Astrocyte (in vitro differentiated cells and primary cell): Measurements from ENCODE around the gene ZNF286A. TPM values are rescaled to one million over a fixed set of nuclear protein-coding genes. Genes with fewer than 3 reads are reported as not detected.
A peak's percentile ranks its signal among the peaks of the same experiment; 100 is the strongest.

Experiments
- DNase-seq: peaks from one replicate; pipeline ENCODE4 v3.0.0-alpha.2; 2010; ENCODE audit warnings: low read depth
- FAIRE-seq: peaks from 2 replicates; lab custom pipeline; 2011; peaks lifted over from hg19 to GRCh38; lab: Jason Lieb, UNC
- H2AFZ ChIP-seq: 2 replicates; pipeline ENCODE4 v1.6.0; 2012; ENCODE audit warnings: low read depth, low read length, inconsistent platforms
- H3K27ac ChIP-seq: 2 replicates; pipeline ENCODE4 v1.5.1; 2011; ENCODE audit warnings: low read depth, low read length, inconsistent platforms
- H3K27me3 ChIP-seq: 2 replicates; pipeline ENCODE4 v1.6.0; 2011; ENCODE audit warnings: low read length, inconsistent platforms; ENCODE audit not compliant: insufficient read depth
- H3K36me3 ChIP-seq: 2 replicates; pipeline ENCODE4 v1.5.1; 2011; ENCODE audit warnings: low read length, inconsistent platforms; ENCODE audit not compliant: insufficient read depth
- H3K4me1 ChIP-seq: 2 replicates; pipeline ENCODE4 v1.5.1; 2011; ENCODE audit warnings: low read length, inconsistent platforms; ENCODE audit not compliant: insufficient read depth
- H3K4me2 ChIP-seq: 2 replicates; pipeline ENCODE4 v1.6.0; 2012; ENCODE audit warnings: low read length, inconsistent platforms
- H3K4me3 ChIP-seq: 2 replicates; pipeline ENCODE4 v1.5.1; 2011; ENCODE audit warnings: low read depth, mild to moderate bottlenecking, low read length, inconsistent platforms; ENCODE audit not compliant: insufficient read depth
- H3K79me2 ChIP-seq: 2 replicates; pipeline ENCODE4 v1.6.0; 2012; ENCODE audit warnings: mild to moderate bottlenecking, low read length, inconsistent platforms; ENCODE audit not compliant: insufficient read depth
- H3K9ac ChIP-seq: 2 replicates; pipeline ENCODE4 v1.6.0; 2012; ENCODE audit warnings: mild to moderate bottlenecking, low read length, inconsistent platforms
- H3K9me3 ChIP-seq: 2 replicates; pipeline ENCODE4 v1.5.1; 2012; ENCODE audit warnings: low read depth, mild to moderate bottlenecking, low read length, inconsistent platforms; ENCODE audit not compliant: insufficient read depth
- H4K20me1 ChIP-seq: 2 replicates; pipeline ENCODE4 v1.6.0; 2012; ENCODE audit warnings: low read length, inconsistent platforms; ENCODE audit not compliant: insufficient read depth
- H3K27ac Mint-ChIP-seq: one replicate; pipeline ENCODE4 v1.8.0; 2021; ENCODE audit warnings: mild to moderate bottlenecking, mixed read lengths; ENCODE audit not compliant: unreplicated experiment
- H3K27me3 Mint-ChIP-seq: one replicate; pipeline ENCODE4 v1.8.0; 2021; ENCODE audit warnings: low read depth, mixed read lengths; ENCODE audit not compliant: unreplicated experiment
- H3K36me3 Mint-ChIP-seq: one replicate; pipeline ENCODE4 v1.8.0; 2021; ENCODE audit warnings: low read depth, mixed read lengths; ENCODE audit not compliant: unreplicated experiment
- H3K4me1 Mint-ChIP-seq: one replicate; pipeline ENCODE4 v1.8.0; 2021; ENCODE audit warnings: low read depth, mixed read lengths; ENCODE audit not compliant: unreplicated experiment
- H3K4me3 Mint-ChIP-seq: one replicate; pipeline ENCODE4 v1.8.0; 2021; ENCODE audit warnings: mild to moderate bottlenecking, moderate library complexity, mixed read lengths; ENCODE audit not compliant: unreplicated experiment
- H3K9me3 Mint-ChIP-seq: one replicate; pipeline ENCODE4 v1.8.0; 2021; ENCODE audit warnings: mild to moderate bottlenecking, mixed read lengths; ENCODE audit not compliant: unreplicated experiment
- CTCF ChIP-seq: IDR thresholded peaks from 2 replicates; pipeline ENCODE4 v1.5.1; 2011; ENCODE audit warnings: low read depth, mild to moderate bottlenecking, inconsistent platforms, low read length, moderate library complexity; ENCODE audit not compliant: insufficient read depth
- EZH2 ChIP-seq: IDR thresholded peaks from 2 replicates; pipeline ENCODE4 v1.6.1; 2012; ENCODE audit warnings: mild to moderate bottlenecking, low read length, inconsistent platforms; ENCODE audit not compliant: insufficient read depth
- total RNA-seq: library from RNA; stranded (reverse); gene quantifications from 2 replicates; pipeline ENCODE4 v1.2.1, GENCODE V29; 2021

The ZNF286A gene
- total RNA-seq, 1 donor from 2014 or later = 58.6 TPM

- H3K4me1 ChIP-seq = peaks cover 26% of the 10 kb centered on the region
- H3K4me3 ChIP-seq = no peak overlapping the region
- no peaks in the 10 kb centered on the region for H3K27me3 Mint-ChIP-seq
- no peaks in the 10 kb centered on the region for H3K27me3 ChIP-seq
- H3K36me3 Mint-ChIP-seq = peaks cover 12% of the 10 kb centered on the region
- no peaks in the 10 kb centered on the region for H3K9me3 Mint-ChIP-seq
- peak overlapping the region; percentile 12 for H3K9ac ChIP-seq
- peak overlapping the region; percentile 49 for H3K27ac ChIP-seq
- FAIRE-seq = no peak
- H3K4me1 Mint-ChIP-seq = peaks cover 68% of the 10 kb centered on the region
- peaks cover 14% of the 10 kb centered on the region for H3K79me2 ChIP-seq
- no peak for TF ChIP-seq CTCF
- TF ChIP-seq EZH2 = no peak
- H3K4me3 Mint-ChIP-seq = no peak overlapping the region
- H3K9me3 ChIP-seq = no peaks in the 10 kb centered on the region
- H3K4me2 ChIP-seq = no peak overlapping the region
- peak overlapping the region; percentile 47 for H2AFZ ChIP-seq
- no peaks in the 10 kb centered on the region for H4K20me1 ChIP-seq
- peak; percentile 50 for DNase-seq
- no peaks in the 10 kb centered on the region for H3K36me3 ChIP-seq
- H3K27ac Mint-ChIP-seq = peak overlapping the region; percentile 98
Measured at GRCh38 chr17:15654886-15655561, 44.5 kb upstream of the ZNF286A start.

GRCh38 chr17:15657868-15658267 is 41.7 kb upstream of the ZNF286A start:
- Mint-ChIP-seq H3K4me1 (peaks cover 56% of the 10 kb centered on the region), H3K27me3 (no peaks in the 10 kb centered on the region), H3K9me3 (no peaks in the 10 kb centered on the region), H3K4me3 (no peak overlapping the region), H3K36me3 (peaks cover 19% of the 10 kb centered on the region), H3K27ac (peak overlapping the region; percentile 27)
- Histone ChIP-seq H3K9ac (no peak overlapping the region), H3K27me3 (no peaks in the 10 kb centered on the region), H3K36me3 (no peaks in the 10 kb centered on the region), H3K4me2 (no peak overlapping the region), H3K9me3 (no peaks in the 10 kb centered on the region), H2AFZ (no peak overlapping the region), H3K79me2 (no peaks in the 10 kb centered on the region), H3K27ac (no peak overlapping the region), H4K20me1 (no peaks in the 10 kb centered on the region), H3K4me1 (peaks cover 15% of the 10 kb centered on the region), H3K4me3 (no peak overlapping the region)
- FAIRE-seq = no peak
- DNase-seq = peak; percentile 46
- TF ChIP-seq EZH2 (no peak), CTCF (no peak)

GRCh38 chr17:15658296-15658695 is 41.3 kb upstream of the ZNF286A start:
- H3K36me3 ChIP-seq = no peaks in the 10 kb centered on the region
- H3K27me3 Mint-ChIP-seq = no peaks in the 10 kb centered on the region
- H3K9me3 Mint-ChIP-seq = no peaks in the 10 kb centered on the region
- H3K79me2 ChIP-seq = no peaks in the 10 kb centered on the region
- H3K9me3 ChIP-seq = no peaks in the 10 kb centered on the region
- no peak for DNase-seq
- H3K36me3 Mint-ChIP-seq = peaks cover 23% of the 10 kb centered on the region
- no peak overlapping the region for H3K4me3 ChIP-seq
- H3K4me1 ChIP-seq = peaks cover 15% of the 10 kb centered on the region
- H3K4me3 Mint-ChIP-seq = no peak overlapping the region
- H3K4me1 Mint-ChIP-seq = peaks cover 58% of the 10 kb centered on the region
- H3K9ac ChIP-seq = no peak overlapping the region
- no peak overlapping the region for H3K4me2 ChIP-seq
- no peak for FAIRE-seq
- H2AFZ ChIP-seq = no peak overlapping the region
- H3K27ac ChIP-seq = no peak overlapping the region
- no peak for TF ChIP-seq CTCF
- TF ChIP-seq EZH2 = no peak
- no peaks in the 10 kb centered on the region for H3K27me3 ChIP-seq
- no peaks in the 10 kb centered on the region for H4K20me1 ChIP-seq
- H3K27ac Mint-ChIP-seq = peak overlapping the region; percentile 27
